Hematopoietic multipotent progenitor cell treated with erythropoietin and hydrocortisone succinate and interleukin-3 and kit ligand, for 8 days (in vitro differentiated cells): ENCODE data around the gene MORN5.
A peak's percentile ranks its signal among the peaks of the same experiment; 100 is the strongest.

Source experiments
- DNase-seq: peaks from one replicate; pipeline ENCODE4 v3.0.0-alpha.2; 2015

Gene MORN5

GRCh38 chr9:122144836-122145591, 14.7 kb upstream of the MORN5 start:
- DNase-seq = peak; percentile 92

- peak; percentile 94 for DNase-seq
Measured at GRCh38 chr9:122145592-122145863, 14.2 kb upstream of the MORN5 start.

- no peak for DNase-seq
Measured at GRCh38 chr9:122151267-122151828, 8.4 kb upstream of the MORN5 start.

- DNase-seq = no peak
Measured at GRCh38 chr9:122155796-122156195, 3.9 kb upstream of the MORN5 start.

GRCh38 chr9:122158202-122158601, 1.5 kb upstream of the MORN5 start:
- peak; percentile 89 for DNase-seq

- no peak for DNase-seq
Measured at GRCh38 chr9:122159925-122160246, 178 bp downstream of the MORN5 start.

GRCh38 chr9:122162415-122162814, 2.7 kb downstream of the MORN5 start:
- no peak for DNase-seq

- DNase-seq = no peak
Measured at GRCh38 chr9:122164286-122164685, 4.6 kb downstream of the MORN5 start.

GRCh38 chr9:122168356-122168755, 8.6 kb downstream of the MORN5 start:
- no peak for DNase-seq

GRCh38 chr9:122172131-122172530, 12.4 kb downstream of the MORN5 start:
- peak; percentile 76 for DNase-seq

- no peak for DNase-seq
Measured at GRCh38 chr9:122173670-122174069, 14.0 kb downstream of the MORN5 start.

GRCh38 chr9:122176916-122177315, 17.2 kb downstream of the MORN5 start:
- DNase-seq = no peak

GRCh38 chr9:122179054-122179689, 19.5 kb downstream of the MORN5 start:
- DNase-seq = no peak

GRCh38 chr9:122179690-122180074, 20.0 kb downstream of the MORN5 start:
- no peak for DNase-seq

GRCh38 chr9:122180633-122181032, 20.9 kb downstream of the MORN5 start:
- DNase-seq = peak; percentile 61

GRCh38 chr9:122183501-122183900, 23.8 kb downstream of the MORN5 start:
- no peak for DNase-seq

- DNase-seq = no peak
Measured at GRCh38 chr9:122184551-122184950, 24.8 kb downstream of the MORN5 start.

GRCh38 chr9:122186301-122186700, 26.6 kb downstream of the MORN5 start:
- no peak for DNase-seq

- no peak for DNase-seq
Measured at GRCh38 chr9:122186777-122187470, 27.2 kb downstream of the MORN5 start.

GRCh38 chr9:122188369-122188768, 28.7 kb downstream of the MORN5 start:
- no peak for DNase-seq

- DNase-seq = no peak
Measured at GRCh38 chr9:122190597-122191381, 31.1 kb downstream of the MORN5 start.

GRCh38 chr9:122191584-122191983, 31.9 kb downstream of the MORN5 start:
- no peak for DNase-seq

GRCh38 chr9:122192261-122192875, 32.7 kb downstream of the MORN5 start:
- DNase-seq = peak; percentile 36
